ENCODE results near the gene OR4A47.
"Not testable (repeated sequence)": the region's sequence is repeated elsewhere in the genome, so short reads cannot be mapped to it uniquely, and the experiment has no call there.

DNA sequence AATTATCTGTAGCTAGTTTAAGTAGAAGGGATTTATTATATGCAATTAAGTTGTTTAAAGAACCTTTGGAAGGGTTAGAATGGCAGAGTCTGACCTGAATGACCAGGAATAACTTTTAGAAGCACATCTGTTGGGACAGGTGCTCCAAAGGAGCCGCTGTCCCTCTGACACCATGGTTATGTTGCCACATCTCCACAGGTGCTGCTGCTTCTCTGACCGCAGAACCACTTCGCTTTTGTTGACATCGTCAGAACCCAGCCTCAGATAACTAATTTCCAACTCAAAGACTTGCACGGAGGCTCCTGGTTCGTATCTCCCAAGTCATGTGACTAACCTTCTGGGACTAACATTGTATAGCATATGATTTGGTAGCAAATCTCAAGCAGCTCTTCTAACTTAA lies 13.9 kb upstream of the OR4A47 start:
- TF ChIP-seq JUND (IDR thresholded peaks at IDR 0.05; ENCODE audit: low read depth, low read length); CHD2 (IDR thresholded peaks at IDR 0.05; ENCODE audit: borderline replicate concordance, low read depth, low read length); SIX5 (IDR thresholded peaks at IDR 0.05; ENCODE audit: low read depth, low read length, severe bottlenecking); POLR2A (IDR thresholded peaks at IDR 0.05; ENCODE audit: low read depth, low read length); EP300 (IDR thresholded peaks at IDR 0.05; ENCODE audit: borderline replicate concordance in 1 of 2, control insufficient read depth in 1 of 2, low read depth in 2 of 2, low read length in 2 of 2): not testable (repeated sequence)
- TF ChIP-seq, protein P1, sequence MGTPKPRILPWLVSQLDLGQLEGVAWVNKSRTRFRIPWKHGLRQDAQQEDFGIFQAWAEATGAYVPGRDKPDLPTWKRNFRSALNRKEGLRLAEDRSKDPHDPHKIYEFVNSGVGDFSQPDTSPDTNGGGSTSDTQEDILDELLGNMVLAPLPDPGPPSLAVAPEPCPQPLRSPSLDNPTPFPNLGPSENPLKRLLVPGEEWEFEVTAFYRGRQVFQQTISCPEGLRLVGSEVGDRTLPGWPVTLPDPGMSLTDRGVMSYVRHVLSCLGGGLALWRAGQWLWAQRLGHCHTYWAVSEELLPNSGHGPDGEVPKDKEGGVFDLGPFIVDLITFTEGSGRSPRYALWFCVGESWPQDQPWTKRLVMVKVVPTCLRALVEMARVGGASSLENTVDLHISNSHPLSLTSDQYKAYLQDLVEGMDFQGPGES (IDR thresholded peaks at IDR 0.05) = not testable (repeated sequence)

Data from GM12878 (cell line).